22Rv1 (cell line): ENCODE data around the gene SYNGR1.

Source experiments
- H3K27ac ChIP-seq: fragments of 450-650 bp; 2 replicates; pipeline ENCODE4 v1.5.1; 2017
- ZFX ChIP-seq: fragments of 450-650 bp; IDR thresholded peaks from 2 replicates; pipeline ENCODE4 v1.6.1; 2017; ENCODE audit warnings: antibody characterized with exemption, borderline replicate concordance
- TF ChIP-seq, protein P1 (sequence below): fragments of 450-650 bp; IDR thresholded peaks from 2 replicates; pipeline ENCODE4 v1.5.1; 2017; ENCODE audit warnings: mild to moderate bottlenecking

Gene SYNGR1

DNA sequence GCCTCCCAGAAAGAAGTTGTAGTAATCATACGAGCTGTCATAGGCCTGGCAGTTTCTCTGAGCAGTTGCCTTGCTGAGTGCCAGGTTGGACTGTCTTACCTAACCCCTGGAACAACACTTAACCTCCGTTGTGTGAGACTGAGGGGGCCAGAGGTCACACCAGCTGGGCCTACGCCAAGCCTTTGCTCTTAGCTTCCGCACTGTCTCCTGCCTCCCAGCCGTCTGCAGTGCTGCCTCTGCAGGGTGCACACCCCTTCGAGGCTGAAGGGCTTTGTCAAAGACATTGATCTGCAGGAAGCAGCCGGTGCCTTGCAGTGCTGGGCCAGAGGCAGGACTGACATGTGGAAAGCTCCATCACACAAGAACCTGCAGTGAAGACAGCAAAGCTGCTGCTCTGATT lies 66.5 kb downstream of the SYNGR1 start:
- TF ChIP-seq, protein P1, sequence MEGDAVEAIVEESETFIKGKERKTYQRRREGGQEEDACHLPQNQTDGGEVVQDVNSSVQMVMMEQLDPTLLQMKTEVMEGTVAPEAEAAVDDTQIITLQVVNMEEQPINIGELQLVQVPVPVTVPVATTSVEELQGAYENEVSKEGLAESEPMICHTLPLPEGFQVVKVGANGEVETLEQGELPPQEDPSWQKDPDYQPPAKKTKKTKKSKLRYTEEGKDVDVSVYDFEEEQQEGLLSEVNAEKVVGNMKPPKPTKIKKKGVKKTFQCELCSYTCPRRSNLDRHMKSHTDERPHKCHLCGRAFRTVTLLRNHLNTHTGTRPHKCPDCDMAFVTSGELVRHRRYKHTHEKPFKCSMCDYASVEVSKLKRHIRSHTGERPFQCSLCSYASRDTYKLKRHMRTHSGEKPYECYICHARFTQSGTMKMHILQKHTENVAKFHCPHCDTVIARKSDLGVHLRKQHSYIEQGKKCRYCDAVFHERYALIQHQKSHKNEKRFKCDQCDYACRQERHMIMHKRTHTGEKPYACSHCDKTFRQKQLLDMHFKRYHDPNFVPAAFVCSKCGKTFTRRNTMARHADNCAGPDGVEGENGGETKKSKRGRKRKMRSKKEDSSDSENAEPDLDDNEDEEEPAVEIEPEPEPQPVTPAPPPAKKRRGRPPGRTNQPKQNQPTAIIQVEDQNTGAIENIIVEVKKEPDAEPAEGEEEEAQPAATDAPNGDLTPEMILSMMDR: no peak
- TF ChIP-seq ZFX: no peak
- H3K27ac ChIP-seq: no peak overlapping the region

DNA sequence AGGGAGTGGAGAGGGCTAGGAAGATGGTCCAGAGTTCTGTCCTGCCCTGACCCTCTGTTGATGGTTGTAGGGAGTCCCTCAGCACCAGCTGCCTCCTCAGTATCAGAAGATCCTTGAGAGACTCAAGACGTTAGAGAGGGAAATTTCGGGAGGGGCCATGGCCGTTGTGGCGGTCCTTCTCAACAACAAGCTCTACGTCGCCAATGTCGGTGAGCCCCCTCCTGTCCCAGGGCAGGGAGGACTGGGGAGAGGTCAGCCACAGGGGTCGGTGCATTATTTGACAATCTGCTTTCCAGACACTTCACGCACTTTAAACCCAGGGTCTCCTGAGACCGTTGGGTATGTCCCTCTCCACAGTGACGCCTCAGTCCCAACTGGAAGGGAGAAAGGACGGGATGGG lies 67.8 kb downstream of the SYNGR1 start:
- H3K27ac ChIP-seq: no peak overlapping the region
- no peak for TF ChIP-seq ZFX
- TF ChIP-seq, protein P1: no peak

DNA sequence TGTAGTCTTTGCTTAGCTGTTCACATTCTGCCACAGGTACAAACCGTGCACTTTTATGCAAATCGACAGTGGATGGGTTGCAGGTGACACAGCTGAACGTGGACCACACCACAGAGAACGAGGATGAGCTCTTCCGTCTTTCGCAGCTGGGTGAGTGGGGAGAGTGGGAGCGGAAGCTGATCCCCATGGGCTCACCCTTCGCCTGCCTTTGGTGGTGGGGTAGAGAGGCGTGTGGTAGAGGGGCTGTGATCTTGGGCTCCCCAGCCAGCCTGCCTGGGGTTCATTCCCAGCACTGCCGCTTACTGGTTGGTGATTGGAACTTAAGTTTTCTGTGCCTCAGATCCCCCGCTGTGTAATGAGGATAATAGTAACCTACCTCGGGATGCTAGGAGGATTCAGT lies 68.9 kb downstream of the SYNGR1 start:
- no peak overlapping the region for H3K27ac ChIP-seq
- TF ChIP-seq ZFX: no peak
- TF ChIP-seq, protein P1: no peak

DNA sequence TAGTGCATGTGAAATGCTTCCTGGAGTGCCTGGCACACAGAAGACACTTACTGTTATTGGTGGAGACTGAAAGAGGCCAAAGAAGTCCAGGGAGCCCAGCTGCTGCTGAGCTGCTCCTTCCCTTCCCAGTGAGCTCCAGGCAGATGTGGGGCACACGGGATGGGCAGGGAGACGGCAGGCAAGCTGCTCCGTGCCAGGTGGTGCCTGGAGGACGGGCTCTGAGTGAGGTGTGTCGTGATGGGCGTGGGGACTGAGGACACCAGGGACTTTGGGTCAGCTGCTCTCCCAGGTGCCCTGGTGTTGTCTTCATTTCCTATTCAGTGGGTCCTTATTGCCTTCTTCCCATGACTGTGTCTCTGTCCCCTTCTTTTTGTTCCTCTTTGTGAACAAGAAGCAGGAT lies 69.3 kb downstream of the SYNGR1 start:
- TF ChIP-seq, protein P1: no peak
- no peak overlapping the region for H3K27ac ChIP-seq

DNA sequence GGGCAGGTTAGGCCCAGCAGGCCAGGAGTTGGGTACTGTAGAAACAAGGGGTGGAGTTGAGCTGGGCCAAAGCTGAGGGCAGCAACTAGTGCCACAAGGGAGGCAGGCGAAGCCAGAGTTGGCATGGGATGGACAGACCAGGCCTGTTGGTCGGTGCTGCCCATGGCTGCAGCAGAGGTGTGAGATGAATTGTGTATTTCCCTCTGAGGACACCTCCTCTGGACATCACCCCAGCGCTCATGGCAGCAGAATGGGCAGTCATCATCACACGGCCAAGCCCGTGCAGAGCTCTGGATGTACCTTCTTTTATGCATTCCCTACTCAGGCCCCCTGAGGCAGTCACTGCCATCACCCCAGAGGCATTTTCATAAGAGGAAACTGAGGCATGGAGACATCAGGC lies 70.1 kb downstream of the SYNGR1 start:
- TF ChIP-seq, protein P1: no peak
- TF ChIP-seq ZFX: no peak
- H3K27ac ChIP-seq: no peak overlapping the region

DNA sequence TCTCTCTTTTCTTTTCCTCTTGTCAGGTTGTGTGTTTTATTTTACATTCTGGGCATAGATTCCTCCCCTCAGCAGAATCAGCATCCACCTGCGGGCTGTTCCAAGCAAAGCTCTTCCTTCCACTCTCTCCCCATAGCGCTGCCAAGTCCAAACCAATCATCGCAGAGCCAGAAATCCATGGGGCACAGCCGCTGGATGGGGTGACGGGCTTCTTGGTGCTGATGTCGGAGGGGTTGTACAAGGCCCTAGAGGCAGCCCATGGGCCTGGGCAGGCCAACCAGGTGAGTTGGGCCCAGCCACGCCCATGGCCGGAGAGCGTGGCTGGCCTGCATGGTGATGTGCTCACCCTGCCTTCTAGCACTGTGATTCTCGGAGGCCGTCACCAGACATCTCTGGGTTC lies 71.9 kb downstream of the SYNGR1 start:
- no peak for TF ChIP-seq ZFX
- TF ChIP-seq, protein P1: no peak
- H3K27ac ChIP-seq: no peak overlapping the region

DNA sequence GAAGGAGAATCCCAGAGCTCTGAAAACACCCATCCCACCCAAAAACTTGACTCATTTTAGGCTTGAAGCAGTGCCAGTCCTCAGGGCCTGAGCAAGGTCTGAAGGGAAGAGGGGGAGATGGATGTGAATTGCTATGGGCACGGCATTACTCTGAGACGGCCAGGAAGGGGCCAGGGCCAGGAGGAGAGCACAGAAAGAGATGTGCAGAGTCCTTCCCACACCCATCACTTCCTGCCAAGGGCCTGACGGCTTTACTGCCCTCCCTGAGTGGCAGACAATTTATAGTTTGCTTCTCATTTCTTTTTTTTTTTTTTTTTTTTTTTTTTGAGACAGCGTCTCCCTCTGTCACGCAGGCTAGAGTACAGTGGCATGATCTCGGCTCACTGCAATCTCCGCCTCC lies 72.3 kb downstream of the SYNGR1 start:
- no peak overlapping the region for H3K27ac ChIP-seq
- no peak for TF ChIP-seq ZFX
- TF ChIP-seq, protein P1: no peak

DNA sequence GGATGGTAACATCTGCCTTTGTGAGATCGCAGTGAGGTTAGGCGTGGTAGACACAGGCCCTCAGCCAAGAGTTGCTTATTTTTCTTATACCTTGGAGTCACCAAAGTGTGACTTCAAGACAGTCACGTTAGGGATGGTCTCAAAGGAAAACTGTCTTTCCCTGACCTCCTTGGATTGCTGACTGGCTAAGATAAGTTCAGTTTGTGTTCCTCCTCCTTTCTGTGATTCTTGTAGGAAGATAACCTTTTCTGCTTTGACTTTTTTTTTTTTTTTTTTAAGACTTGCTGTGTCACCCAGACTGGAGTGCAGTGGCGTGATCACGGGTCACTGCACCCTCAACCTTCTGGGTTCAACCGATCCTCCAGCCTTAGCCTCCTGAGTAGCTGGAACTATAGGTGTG lies 72.9 kb downstream of the SYNGR1 start:
- H3K27ac ChIP-seq: no peak overlapping the region
- TF ChIP-seq ZFX: no peak
